Caco-2 (cell line): Measurements from ENCODE around the gene FOXB2. TPM values are rescaled to one million over a fixed set of nuclear protein-coding genes. Genes with fewer than 3 reads are reported as not detected.

Experiments
- BruUV-seq: library from RNA; stranded (reverse); fragments of 400-500 nt; replicated peaks from 2 replicates; lab custom pipeline; 2021; lab: Mats Ljungman, UMichigan
- CTCF ChIA-PET: fragments of 300-600 bp; sonication (Branson Sonifier 250); formaldehyde crosslinking; loops from one replicate; lab custom pipeline; 2022; ENCODE audit warnings: antibody characterized with exemption; lab: Charles Lee
- POLR2A ChIA-PET: fragments of 300-600 bp; sonication (Branson Sonifier 250); formaldehyde crosslinking; loops from one replicate; lab custom pipeline; 2022; ENCODE audit warnings: antibody characterized with exemption; lab: Charles Lee
- DNase-seq, 2 experiments: peaks; one replicate each; pipeline versions ENCODE4 v3.0.0 to v3.0.0-alpha.2; 2020 to 2022
- H3K27me3 ChIP-seq: replicated peaks from 2 replicates; pipeline ENCODE4 v1.6.0; 2011; ENCODE audit warnings: low read length; ENCODE audit not compliant: control insufficient read depth, insufficient read depth
- H3K36me3 ChIP-seq: 2 replicates; pipeline ENCODE4 v1.5.1; 2011; ENCODE audit warnings: low read length; ENCODE audit not compliant: control insufficient read depth, insufficient read depth
- H3K4me1 ChIP-seq: fragments of 250-450 bp; sonication (Bioruptor Pico); 2 replicates; pipeline ENCODE4 v1.5.1; 2020; ENCODE audit warnings: mild to moderate bottlenecking
- H3K4me3 ChIP-seq: 2 replicates; pipeline ENCODE4 v1.5.1; 2011; ENCODE audit warnings: low read depth, mild to moderate bottlenecking, control low read depth, low read length
- H3K9me3 ChIP-seq: fragments of 250-450 bp; sonication (Bioruptor Pico); 2 replicates; pipeline ENCODE4 v1.5.1; 2020; ENCODE audit warnings: mild to moderate bottlenecking, moderate library complexity
- H3K27ac Mint-ChIP-seq: one replicate; pipeline ENCODE4 v1.8.0; 2022; ENCODE audit warnings: mixed read lengths; ENCODE audit not compliant: unreplicated experiment
- H3K27me3 Mint-ChIP-seq: one replicate; pipeline ENCODE4 v1.8.0; 2022; ENCODE audit warnings: mixed read lengths; ENCODE audit not compliant: insufficient read depth, unreplicated experiment
- H3K36me3 Mint-ChIP-seq: one replicate; pipeline ENCODE4 v1.8.0; 2022; ENCODE audit warnings: mild to moderate bottlenecking, mixed read lengths; ENCODE audit not compliant: insufficient read depth, unreplicated experiment
- H3K4me1 Mint-ChIP-seq: one replicate; pipeline ENCODE4 v1.8.0; 2022; ENCODE audit warnings: low read depth, mixed read lengths; ENCODE audit not compliant: unreplicated experiment
- H3K4me3 Mint-ChIP-seq: one replicate; pipeline ENCODE4 v1.8.0; 2022; ENCODE audit warnings: mild to moderate bottlenecking, moderate library complexity, mixed read lengths; ENCODE audit not compliant: unreplicated experiment
- H3K9me3 Mint-ChIP-seq: one replicate; pipeline ENCODE4 v1.8.0; 2022; ENCODE audit warnings: mixed read lengths; ENCODE audit not compliant: unreplicated experiment
- intact Hi-C: fragments of 100-400 bp; cut with micrococcal nuclease; formaldehyde crosslinking; loops from one replicate; pipeline ENCODE4 v1.10.0; 2022; ENCODE audit not compliant: unreplicated experiment
- total RNA-seq: library from RNA; stranded (reverse); gene quantifications from 2 replicates; pipeline ENCODE4 v1.2.3, GENCODE V29; 2022
- TF ChIP-seq, protein P1 (sequence below), 2 experiments: fragments of 200-600 bp in 1 of 2; IDR thresholded peaks; 1 replicate in 1 of 2; 2 replicates in 1 of 2; pipeline versions ENCODE4 v1.5.1 to v1.8.0; 2011 to 2022; ENCODE audit warnings: antibody characterized with exemption in 1 of 2, control low read depth in 1 of 2, inconsistent platforms in 1 of 2, low read depth in 1 of 2, low read length in 1 of 2, mild to moderate bottlenecking in 1 of 2, moderate library complexity in 1 of 2; ENCODE audit not compliant: insufficient read depth in 1 of 2, severe bottlenecking in 1 of 2, unreplicated experiment in 1 of 2

The FOXB2 gene
- total RNA-seq, 1 experiment from 2014 or later: not detected

DNA sequence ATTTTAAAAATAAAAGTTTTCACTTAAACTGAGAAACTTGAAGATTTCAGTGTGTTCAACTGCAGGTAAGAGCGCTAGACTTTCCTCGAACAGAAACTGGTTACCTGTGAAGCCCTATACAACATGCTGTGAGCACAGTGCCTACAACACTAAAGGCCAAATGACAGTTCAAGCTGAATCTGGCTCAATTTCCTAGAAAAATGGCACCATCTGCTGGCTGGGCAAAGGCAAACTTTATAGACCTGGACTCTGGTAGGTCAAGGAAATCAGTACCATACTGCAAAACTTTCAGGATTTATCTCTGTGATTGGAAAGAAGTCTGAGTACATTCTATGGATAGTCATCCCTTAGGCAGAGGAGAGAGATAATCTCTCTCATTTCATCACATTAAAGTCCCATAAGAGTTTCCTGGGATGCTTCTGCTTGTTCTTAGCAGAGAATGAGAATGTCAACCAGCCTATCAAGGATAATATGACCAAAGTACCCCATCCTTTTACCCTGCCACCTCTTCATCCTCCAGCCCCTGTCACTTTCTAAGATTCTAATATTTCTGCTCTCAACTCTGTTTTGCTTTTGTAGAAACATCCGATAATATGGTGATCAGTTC is 31.8 kb upstream of the FOXB2 start:
- intact Hi-C loops: loop anchor here (1.0 to 5.0 kb wide), 3 partner anchors 95 to 226 kb away; no protein-coding TSS in a partner anchor
- H3K36me3 ChIP-seq: no peaks in the 10 kb centered on the region
- H3K4me3 ChIP-seq: no peak overlapping the region
- no peaks in the 10 kb centered on the region for H3K9me3 ChIP-seq
- no peaks in the 10 kb centered on the region for H3K9me3 Mint-ChIP-seq
- H3K4me3 Mint-ChIP-seq: no peak overlapping the region
- peak; percentile 23 to 25 for DNase-seq
- no peak overlapping the region for H3K27ac Mint-ChIP-seq
- H3K27me3 ChIP-seq: no peaks in the 10 kb centered on the region
- no peaks in the 10 kb centered on the region for H3K4me1 ChIP-seq
- ChIA-PET POLR2A (no interaction called here), CTCF (interaction anchor here (1.5 kb wide), 1 partner anchor 178 kb away, joined by 3 read pairs; no protein-coding TSS in a partner anchor)
- TF ChIP-seq, protein P1, sequence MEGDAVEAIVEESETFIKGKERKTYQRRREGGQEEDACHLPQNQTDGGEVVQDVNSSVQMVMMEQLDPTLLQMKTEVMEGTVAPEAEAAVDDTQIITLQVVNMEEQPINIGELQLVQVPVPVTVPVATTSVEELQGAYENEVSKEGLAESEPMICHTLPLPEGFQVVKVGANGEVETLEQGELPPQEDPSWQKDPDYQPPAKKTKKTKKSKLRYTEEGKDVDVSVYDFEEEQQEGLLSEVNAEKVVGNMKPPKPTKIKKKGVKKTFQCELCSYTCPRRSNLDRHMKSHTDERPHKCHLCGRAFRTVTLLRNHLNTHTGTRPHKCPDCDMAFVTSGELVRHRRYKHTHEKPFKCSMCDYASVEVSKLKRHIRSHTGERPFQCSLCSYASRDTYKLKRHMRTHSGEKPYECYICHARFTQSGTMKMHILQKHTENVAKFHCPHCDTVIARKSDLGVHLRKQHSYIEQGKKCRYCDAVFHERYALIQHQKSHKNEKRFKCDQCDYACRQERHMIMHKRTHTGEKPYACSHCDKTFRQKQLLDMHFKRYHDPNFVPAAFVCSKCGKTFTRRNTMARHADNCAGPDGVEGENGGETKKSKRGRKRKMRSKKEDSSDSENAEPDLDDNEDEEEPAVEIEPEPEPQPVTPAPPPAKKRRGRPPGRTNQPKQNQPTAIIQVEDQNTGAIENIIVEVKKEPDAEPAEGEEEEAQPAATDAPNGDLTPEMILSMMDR (IDR thresholded peaks at IDR 0.05; ENCODE audit: insufficient read depth in 1 of 2, low read depth in 1 of 2, low read length in 1 of 2, severe bottlenecking in 1 of 2, unreplicated experiment in 1 of 2): no peak
- no TSS peak for BruUV-seq
- no peaks in the 10 kb centered on the region for H3K4me1 Mint-ChIP-seq
- no peaks in the 10 kb centered on the region for H3K36me3 Mint-ChIP-seq
- no peaks in the 10 kb centered on the region for H3K27me3 Mint-ChIP-seq

DNA sequence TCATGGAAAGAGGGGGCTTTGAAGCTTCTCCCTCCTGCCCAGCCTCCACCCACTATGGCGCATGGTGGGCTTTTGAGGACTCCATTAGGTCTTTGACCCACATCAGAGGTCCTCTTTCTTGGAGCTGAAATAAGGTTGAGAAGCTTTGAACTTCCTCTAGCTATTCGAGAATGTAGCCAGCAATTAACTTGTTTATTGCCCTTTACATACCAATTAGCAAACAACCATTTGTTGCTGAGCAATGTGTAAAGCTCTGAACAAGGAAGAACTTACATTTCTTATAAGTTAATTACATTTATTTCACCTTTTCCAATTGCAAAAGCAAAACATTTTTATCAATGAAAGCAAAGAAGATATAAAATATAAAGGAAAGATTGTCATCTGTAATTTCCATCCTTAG is 30.5 kb upstream of the FOXB2 start:
- H3K4me1 ChIP-seq: no peaks in the 10 kb centered on the region
- H3K4me3 Mint-ChIP-seq: no peak overlapping the region
- no peak overlapping the region for H3K27ac Mint-ChIP-seq
- H3K36me3 Mint-ChIP-seq: no peaks in the 10 kb centered on the region
- ChIA-PET CTCF (no interaction called here), POLR2A (no interaction called here)
- no peaks in the 10 kb centered on the region for H3K27me3 Mint-ChIP-seq
- no peaks in the 10 kb centered on the region for H3K36me3 ChIP-seq
- no peaks in the 10 kb centered on the region for H3K4me1 Mint-ChIP-seq
- TF ChIP-seq, protein P1 (IDR thresholded peaks at IDR 0.05; ENCODE audit: insufficient read depth in 1 of 2, low read depth in 1 of 2, low read length in 1 of 2, severe bottlenecking in 1 of 2, unreplicated experiment in 1 of 2): no peak
- no peaks in the 10 kb centered on the region for H3K27me3 ChIP-seq
- H3K9me3 ChIP-seq: no peaks in the 10 kb centered on the region
- intact Hi-C loops: loop anchor here (5.0 kb wide), 1 partner anchor 97 kb away; no protein-coding TSS in a partner anchor
- no TSS peak for BruUV-seq
- H3K9me3 Mint-ChIP-seq: no peaks in the 10 kb centered on the region
- no peak for DNase-seq
- no peak overlapping the region for H3K4me3 ChIP-seq

GRCh38 chr9:76989501-76989900 is 30.0 kb upstream of the FOXB2 start:
- Mint-ChIP-seq H3K9me3 (no peaks in the 10 kb centered on the region), H3K4me1 (no peaks in the 10 kb centered on the region), H3K27ac (no peak overlapping the region), H3K36me3 (no peaks in the 10 kb centered on the region), H3K4me3 (no peak overlapping the region), H3K27me3 (no peaks in the 10 kb centered on the region)
- POLR2A ChIA-PET: no interaction called here
- Histone ChIP-seq H3K9me3 (no peaks in the 10 kb centered on the region), H3K4me1 (no peaks in the 10 kb centered on the region), H3K4me3 (no peak overlapping the region), H3K27me3 (no peaks in the 10 kb centered on the region), H3K36me3 (no peaks in the 10 kb centered on the region)
- CTCF ChIA-PET: no interaction called here
- TF ChIP-seq, protein P1 (IDR thresholded peaks at IDR 0.05; ENCODE audit: insufficient read depth in 1 of 2, low read depth in 1 of 2, low read length in 1 of 2, severe bottlenecking in 1 of 2, unreplicated experiment in 1 of 2): no peak
- intact Hi-C loops: loop anchor here (5.0 kb wide), 1 partner anchor 97 kb away; no protein-coding TSS in a partner anchor
- no TSS peak for BruUV-seq
- DNase-seq: no peak
